Chondrocyte (in vitro differentiated cells): ENCODE data around the gene LTB. TPM values are rescaled to one million over a fixed set of nuclear protein-coding genes. Genes with fewer than 3 reads are reported as not detected.
A peak's percentile ranks its signal among the peaks of the same experiment; 100 is the strongest.

Experiments used
- DNase-seq: peaks from one replicate; pipeline ENCODE4 v3.0.0; 2021; ENCODE audit warnings: mixed read lengths, low spot score
- H3K27ac Mint-ChIP-seq: one replicate; pipeline ENCODE4 v1.8.0; 2021; ENCODE audit warnings: mild to moderate bottlenecking, moderate library complexity, mixed read lengths; ENCODE audit not compliant: unreplicated experiment
- H3K27me3 Mint-ChIP-seq: 2 replicates; pipeline ENCODE4 v1.8.0; 2021; ENCODE audit warnings: low read depth, mixed read lengths
- H3K36me3 Mint-ChIP-seq: 2 replicates; pipeline ENCODE4 v1.8.0; 2021; ENCODE audit warnings: low read depth, mixed read lengths
- H3K4me1 Mint-ChIP-seq: 2 replicates; pipeline ENCODE4 v1.8.0; 2021; ENCODE audit warnings: low read depth, mild to moderate bottlenecking, mixed read lengths
- H3K4me3 Mint-ChIP-seq: one replicate; pipeline ENCODE4 v1.8.0; 2021; ENCODE audit warnings: mild to moderate bottlenecking, moderate library complexity, mixed read lengths; ENCODE audit not compliant: unreplicated experiment
- H3K9me3 Mint-ChIP-seq: 2 replicates; pipeline ENCODE4 v1.8.0; 2021; ENCODE audit warnings: low read depth, mixed read lengths
- total RNA-seq: library from RNA; stranded (reverse); gene quantifications from 3 replicates; pipeline ENCODE4 v1.2.1, GENCODE V29; 2021
- TF ChIP-seq, protein P1 (sequence below): fragments of 200-600 bp; sonication (generic); IDR thresholded peaks from 2 replicates; pipeline ENCODE4 v1.5.0; 2021; ENCODE audit warnings: antibody characterized with exemption, mild to moderate bottlenecking, moderate library complexity

Gene LTB
- total RNA-seq, 1 donor from 2014 or later, result not detected

DNA sequence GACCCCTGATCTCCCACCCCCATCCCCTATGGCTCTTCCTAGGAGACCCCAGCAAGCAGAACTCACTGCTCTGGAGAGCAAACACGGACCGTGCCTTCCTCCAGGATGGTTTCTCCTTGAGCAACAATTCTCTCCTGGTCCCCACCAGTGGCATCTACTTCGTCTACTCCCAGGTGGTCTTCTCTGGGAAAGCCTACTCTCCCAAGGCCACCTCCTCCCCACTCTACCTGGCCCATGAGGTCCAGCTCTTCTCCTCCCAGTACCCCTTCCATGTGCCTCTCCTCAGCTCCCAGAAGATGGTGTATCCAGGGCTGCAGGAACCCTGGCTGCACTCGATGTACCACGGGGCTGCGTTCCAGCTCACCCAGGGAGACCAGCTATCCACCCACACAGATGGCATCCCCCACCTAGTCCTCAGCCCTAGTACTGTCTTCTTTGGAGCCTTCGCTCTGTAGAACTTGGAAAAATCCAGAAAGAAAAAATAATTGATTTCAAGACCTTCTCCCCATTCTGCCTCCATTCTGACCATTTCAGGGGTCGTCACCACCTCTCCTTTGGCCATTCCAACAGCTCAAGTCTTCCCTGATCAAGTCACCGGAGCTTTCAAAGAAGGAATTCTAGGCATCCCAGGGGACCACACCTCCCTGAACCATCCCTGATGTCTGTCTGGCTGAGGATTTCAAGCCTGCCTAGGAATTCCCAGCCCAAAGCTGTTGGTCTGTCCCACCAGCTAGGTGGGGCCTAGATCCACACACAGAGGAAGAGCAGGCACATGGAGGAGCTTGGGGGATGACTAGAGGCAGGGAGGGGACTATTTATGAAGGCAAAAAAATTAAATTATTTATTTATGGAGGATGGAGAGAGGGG is 8.8 kb downstream of the LTB start:
- Mint-ChIP-seq H3K4me1 (peaks cover 3% of the 10 kb centered on the region), H3K36me3 (no peaks in the 10 kb centered on the region), H3K27me3 (no peaks in the 10 kb centered on the region), H3K9me3 (no peaks in the 10 kb centered on the region), H3K4me3 (no peak overlapping the region), H3K27ac (no peak overlapping the region)
- TF ChIP-seq, protein P1, sequence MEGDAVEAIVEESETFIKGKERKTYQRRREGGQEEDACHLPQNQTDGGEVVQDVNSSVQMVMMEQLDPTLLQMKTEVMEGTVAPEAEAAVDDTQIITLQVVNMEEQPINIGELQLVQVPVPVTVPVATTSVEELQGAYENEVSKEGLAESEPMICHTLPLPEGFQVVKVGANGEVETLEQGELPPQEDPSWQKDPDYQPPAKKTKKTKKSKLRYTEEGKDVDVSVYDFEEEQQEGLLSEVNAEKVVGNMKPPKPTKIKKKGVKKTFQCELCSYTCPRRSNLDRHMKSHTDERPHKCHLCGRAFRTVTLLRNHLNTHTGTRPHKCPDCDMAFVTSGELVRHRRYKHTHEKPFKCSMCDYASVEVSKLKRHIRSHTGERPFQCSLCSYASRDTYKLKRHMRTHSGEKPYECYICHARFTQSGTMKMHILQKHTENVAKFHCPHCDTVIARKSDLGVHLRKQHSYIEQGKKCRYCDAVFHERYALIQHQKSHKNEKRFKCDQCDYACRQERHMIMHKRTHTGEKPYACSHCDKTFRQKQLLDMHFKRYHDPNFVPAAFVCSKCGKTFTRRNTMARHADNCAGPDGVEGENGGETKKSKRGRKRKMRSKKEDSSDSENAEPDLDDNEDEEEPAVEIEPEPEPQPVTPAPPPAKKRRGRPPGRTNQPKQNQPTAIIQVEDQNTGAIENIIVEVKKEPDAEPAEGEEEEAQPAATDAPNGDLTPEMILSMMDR, result no peak
- no peak for DNase-seq

DNA sequence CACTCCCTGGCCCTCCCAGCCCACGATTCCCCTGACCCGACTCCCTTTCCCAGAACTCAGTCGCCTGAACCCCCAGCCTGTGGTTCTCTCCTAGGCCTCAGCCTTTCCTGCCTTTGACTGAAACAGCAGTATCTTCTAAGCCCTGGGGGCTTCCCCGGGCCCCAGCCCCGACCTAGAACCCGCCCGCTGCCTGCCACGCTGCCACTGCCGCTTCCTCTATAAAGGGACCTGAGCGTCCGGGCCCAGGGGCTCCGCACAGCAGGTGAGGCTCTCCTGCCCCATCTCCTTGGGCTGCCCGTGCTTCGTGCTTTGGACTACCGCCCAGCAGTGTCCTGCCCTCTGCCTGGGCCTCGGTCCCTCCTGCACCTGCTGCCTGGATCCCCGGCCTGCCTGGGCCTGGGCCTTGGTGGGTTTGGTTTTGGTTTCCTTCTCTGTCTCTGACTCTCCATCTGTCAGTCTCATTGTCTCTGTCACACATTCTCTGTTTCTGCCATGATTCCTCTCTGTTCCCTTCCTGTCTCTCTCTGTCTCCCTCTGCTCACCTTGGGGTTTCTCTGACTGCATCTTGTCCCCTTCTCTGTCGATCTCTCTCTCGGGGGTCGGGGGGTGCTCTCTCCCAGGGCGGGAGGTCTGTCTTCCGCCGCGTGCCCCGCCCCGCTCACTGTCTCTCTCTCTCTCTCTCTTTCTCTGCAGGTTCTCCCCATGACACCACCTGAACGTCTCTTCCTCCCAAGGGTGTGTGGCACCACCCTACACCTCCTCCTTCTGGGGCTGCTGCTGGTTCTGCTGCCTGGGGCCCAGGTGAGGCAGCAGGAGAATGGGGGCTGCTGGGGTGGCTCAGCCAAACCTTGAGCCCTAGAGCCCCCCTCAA is 9.9 kb downstream of the LTB start, which contains the start of gene LTA:
LTA (plus strand) TSS at position 249 of the 871 bp plus-strand sequence; CDS start at position 703, 454 bp downstream.
- peak within 1 kb of the TSS; percentile 20 for H3K27ac Mint-ChIP-seq
- no peaks in the 10 kb centered on the region for H3K36me3 Mint-ChIP-seq
- no peaks in the 10 kb centered on the region for H3K4me1 Mint-ChIP-seq
- no peak for DNase-seq
- H3K27me3 Mint-ChIP-seq, result peaks cover 2% of the 10 kb centered on the region
- TF ChIP-seq, protein P1, result no peak
- no peak within 1 kb of the TSS for H3K4me3 Mint-ChIP-seq
- no peaks in the 10 kb centered on the region for H3K9me3 Mint-ChIP-seq

DNA sequence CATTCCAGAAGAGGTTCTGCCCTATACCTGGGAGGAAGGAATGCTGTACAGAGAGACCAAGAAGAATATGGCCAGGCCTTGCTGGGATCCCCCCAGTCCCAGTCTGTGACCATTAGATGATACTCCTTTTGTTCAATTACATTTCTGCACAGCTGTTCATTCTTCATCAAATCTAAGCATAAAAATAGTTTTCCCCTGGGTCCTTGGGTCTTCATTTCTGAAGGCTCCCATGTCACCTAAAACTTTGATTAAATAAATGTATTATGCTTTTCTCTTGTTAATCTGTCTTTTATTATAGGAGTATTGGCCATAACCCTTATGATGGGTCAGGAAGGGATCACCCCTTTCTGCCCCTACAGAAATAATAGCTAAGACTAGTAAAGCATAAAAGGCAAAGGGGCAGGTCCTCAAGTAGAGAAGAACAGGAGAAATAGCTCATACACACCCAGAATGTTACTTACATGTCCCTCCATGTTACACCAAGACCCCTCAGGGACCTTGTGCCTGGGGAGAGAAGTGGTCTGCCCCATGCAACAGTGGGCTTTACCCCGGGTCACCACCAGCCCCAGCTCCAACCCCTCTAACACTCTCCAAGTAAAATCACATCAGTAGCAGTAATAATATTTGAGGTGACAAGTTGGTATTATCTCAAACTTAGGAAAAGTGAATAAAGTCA is 12.2 kb downstream of the LTB start:
- Mint-ChIP-seq H3K4me3 (no peak overlapping the region), H3K27ac (no peak overlapping the region), H3K9me3 (no peaks in the 10 kb centered on the region), H3K36me3 (no peaks in the 10 kb centered on the region), H3K27me3 (peaks cover 2% of the 10 kb centered on the region), H3K4me1 (no peaks in the 10 kb centered on the region)
- TF ChIP-seq, protein P1, result no peak
- no peak for DNase-seq

DNA sequence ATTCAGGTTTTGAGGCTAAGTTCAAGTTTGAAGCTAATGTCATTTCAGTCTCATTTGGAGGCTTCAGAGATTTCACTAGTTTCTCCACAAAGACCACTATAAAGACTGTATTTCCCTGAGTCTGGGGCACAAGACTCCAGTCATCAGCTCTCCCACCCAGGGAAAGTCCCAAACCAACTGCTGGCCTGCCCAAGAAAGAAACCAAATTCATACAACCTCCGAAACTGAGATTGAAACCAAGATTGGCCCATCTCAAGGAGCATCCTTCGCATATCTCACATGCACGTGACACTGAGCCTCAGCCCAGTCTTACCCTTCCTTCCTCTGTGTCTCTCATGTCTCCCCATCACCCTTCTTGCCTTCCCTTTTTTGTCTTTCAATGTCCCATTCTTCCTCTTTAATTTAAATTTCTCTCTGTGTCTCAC is 13.7 kb downstream of the LTB start:
- no peaks in the 10 kb centered on the region for H3K36me3 Mint-ChIP-seq
- no peaks in the 10 kb centered on the region for H3K4me1 Mint-ChIP-seq
- no peaks in the 10 kb centered on the region for H3K9me3 Mint-ChIP-seq
- no peak for DNase-seq
- TF ChIP-seq, protein P1, result no peak
- H3K27ac Mint-ChIP-seq, result no peak overlapping the region
- H3K4me3 Mint-ChIP-seq, result no peak overlapping the region
- peaks cover 2% of the 10 kb centered on the region for H3K27me3 Mint-ChIP-seq
